ENCODE measurements around the gene PLB1.

PLB1 gene

GRCh38 chr2:28612131-28612812 is 116.4 kb downstream of the PLB1 start:
- DNase-seq (ENCODE audit: low spot score): no peak

GRCh38 chr2:28613186-28613585 is 117.3 kb downstream of the PLB1 start:
- no peak for DNase-seq (ENCODE audit: low spot score)

GRCh38 chr2:28613633-28614501 is 118.0 kb downstream of the PLB1 start:
- DNase-seq (ENCODE audit: low spot score): no peak

GRCh38 chr2:28615706-28616105 is 119.8 kb downstream of the PLB1 start:
- DNase-seq (ENCODE audit: low spot score): no peak

GRCh38 chr2:28616396-28616999 is 120.6 kb downstream of the PLB1 start:
- DNase-seq (ENCODE audit: low spot score): no peak

- no peak for DNase-seq (ENCODE audit: low spot score)
Measured at GRCh38 chr2:28617502-28618184, 121.8 kb downstream of the PLB1 start.

- no peak for DNase-seq (ENCODE audit: low spot score)
Measured at GRCh38 chr2:28618221-28619141, 122.6 kb downstream of the PLB1 start.

GRCh38 chr2:28619213-28620196 is 123.6 kb downstream of the PLB1 start:
- DNase-seq (ENCODE audit: low spot score): no peak

- DNase-seq (ENCODE audit: low spot score): no peak
Measured at GRCh38 chr2:28620291-28620793, 124.5 kb downstream of the PLB1 start.

- DNase-seq (ENCODE audit: low spot score): no peak
Measured at GRCh38 chr2:28620801-28621171, 124.9 kb downstream of the PLB1 start.

GRCh38 chr2:28621172-28622100 is 125.6 kb downstream of the PLB1 start:
- DNase-seq (ENCODE audit: low spot score): peak; percentile 94

GRCh38 chr2:28622101-28622499 is 126.2 kb downstream of the PLB1 start:
- no peak for DNase-seq (ENCODE audit: low spot score)

- no peak for DNase-seq (ENCODE audit: low spot score)
Measured at GRCh38 chr2:28623582-28624405, 127.9 kb downstream of the PLB1 start.

- DNase-seq (ENCODE audit: low spot score): no peak
Measured at GRCh38 chr2:28624436-28624792, 128.6 kb downstream of the PLB1 start.

- peak; percentile 53 for DNase-seq (ENCODE audit: low spot score)
Measured at GRCh38 chr2:28624793-28625701, 129.2 kb downstream of the PLB1 start.

GRCh38 chr2:28626376-28626775 is 130.5 kb downstream of the PLB1 start:
- no peak for DNase-seq (ENCODE audit: low spot score)

- peak; percentile 43 for DNase-seq (ENCODE audit: low spot score)
Measured at GRCh38 chr2:28626891-28627421, 131.1 kb downstream of the PLB1 start.

All from AG08395 (cell line).